ENCODE results near the gene CACNA2D3. TPM values are rescaled to one million over a fixed set of nuclear protein-coding genes. Genes with fewer than 3 reads are reported as not detected.

The CACNA2D3 gene
- total and polyA plus RNA-seq, 3 experiments from 2014 or later = not detected

GRCh38 chr3:54591157-54591556 lies 468.8 kb downstream of the CACNA2D3 start:
- H3K4me1 ChIP-seq (ENCODE audit: insufficient read depth, low read length) = no peaks in the 10 kb centered on the region
- H3K4me3 Mint-ChIP-seq = no peak overlapping the region
- H3K27ac ChIP-seq (ENCODE audit: low read depth, low read length) = no peak overlapping the region
- H3K27me3 Mint-ChIP-seq = no peaks in the 10 kb centered on the region
- DNase-seq = no peak
- CTCF ChIA-PET = no interaction called here
- POLR2A ChIA-PET = no interaction called here
- H3K4me3 ChIP-seq (ENCODE audit: low read length) = no peak overlapping the region
- peaks cover 0 to 6% (median 1%) of the 10 kb centered on the region in 5 donors for H3K9me3 Mint-ChIP-seq
- no peaks in the 10 kb centered on the region for H3K4me1 Mint-ChIP-seq
- H3K9me3 ChIP-seq (ENCODE audit: low read length) = no peaks in the 10 kb centered on the region
- H3K36me3 Mint-ChIP-seq = no peaks in the 10 kb centered on the region
- no peaks in the 10 kb centered on the region for H3K27me3 ChIP-seq (ENCODE audit: insufficient read depth, low read length, poor library complexity, severe bottlenecking)
- H3K36me3 ChIP-seq (ENCODE audit: insufficient read depth, low read length) = no peaks in the 10 kb centered on the region
- no peak overlapping the region for H3K27ac Mint-ChIP-seq

GRCh38 chr3:54593653-54594052 lies 471.3 kb downstream of the CACNA2D3 start:
- no peak overlapping the region for H3K4me3 ChIP-seq (ENCODE audit: low read length)
- no peak overlapping the region for H3K27ac Mint-ChIP-seq
- no peak for DNase-seq
- H3K27me3 Mint-ChIP-seq = no peaks in the 10 kb centered on the region
- CTCF ChIA-PET = no interaction called here
- POLR2A ChIA-PET = no interaction called here
- H3K9me3 Mint-ChIP-seq = peaks cover 0 to 6% (median 1%) of the 10 kb centered on the region in 5 donors
- no peaks in the 10 kb centered on the region for H3K9me3 ChIP-seq (ENCODE audit: low read length)
- H3K27me3 ChIP-seq (ENCODE audit: insufficient read depth, low read length, poor library complexity, severe bottlenecking) = no peaks in the 10 kb centered on the region
- no peak overlapping the region for H3K27ac ChIP-seq (ENCODE audit: low read depth, low read length)
- H3K4me1 Mint-ChIP-seq = no peaks in the 10 kb centered on the region
- H3K36me3 Mint-ChIP-seq = no peaks in the 10 kb centered on the region
- H3K4me1 ChIP-seq (ENCODE audit: insufficient read depth, low read length) = no peaks in the 10 kb centered on the region
- H3K4me3 Mint-ChIP-seq = no peak overlapping the region
- no peaks in the 10 kb centered on the region for H3K36me3 ChIP-seq (ENCODE audit: insufficient read depth, low read length)

GRCh38 chr3:54596087-54596486 lies 473.7 kb downstream of the CACNA2D3 start:
- H3K4me1 ChIP-seq (ENCODE audit: insufficient read depth, low read length) = no peaks in the 10 kb centered on the region
- ChIA-PET CTCF (no interaction called here), POLR2A (no interaction called here)
- H3K27me3 ChIP-seq (ENCODE audit: insufficient read depth, low read length, poor library complexity, severe bottlenecking) = no peaks in the 10 kb centered on the region
- H3K27ac ChIP-seq (ENCODE audit: low read depth, low read length) = no peak overlapping the region
- no peak for DNase-seq
- H3K4me3 ChIP-seq (ENCODE audit: low read length) = no peak overlapping the region
- H3K9me3 ChIP-seq (ENCODE audit: low read length) = no peaks in the 10 kb centered on the region
- Mint-ChIP-seq H3K27me3 (no peaks in the 10 kb centered on the region), H3K27ac (no peak overlapping the region), H3K36me3 (no peaks in the 10 kb centered on the region), H3K4me1 (no peaks in the 10 kb centered on the region), H3K9me3 (no peaks in the 10 kb centered on the region), H3K4me3 (no peak overlapping the region)
- H3K36me3 ChIP-seq (ENCODE audit: insufficient read depth, low read length) = no peaks in the 10 kb centered on the region

- ChIA-PET CTCF (no interaction called here), POLR2A (no interaction called here)
- H3K9me3 ChIP-seq (ENCODE audit: low read length) = no peaks in the 10 kb centered on the region
- no peak overlapping the region for H3K27ac ChIP-seq (ENCODE audit: low read depth, low read length)
- Mint-ChIP-seq H3K9me3 (peaks cover 0 to 5% (median 0%) of the 10 kb centered on the region in 5 donors), H3K27ac (no peak overlapping the region), H3K4me1 (no peaks in the 10 kb centered on the region), H3K4me3 (no peak overlapping the region), H3K27me3 (no peaks in the 10 kb centered on the region), H3K36me3 (no peaks in the 10 kb centered on the region)
- H3K4me1 ChIP-seq (ENCODE audit: insufficient read depth, low read length) = no peaks in the 10 kb centered on the region
- H3K27me3 ChIP-seq (ENCODE audit: insufficient read depth, low read length, poor library complexity, severe bottlenecking) = no peaks in the 10 kb centered on the region
- H3K36me3 ChIP-seq (ENCODE audit: insufficient read depth, low read length) = no peaks in the 10 kb centered on the region
- no peak for DNase-seq
- no peak overlapping the region for H3K4me3 ChIP-seq (ENCODE audit: low read length)
Measured at GRCh38 chr3:54599716-54600115, 477.4 kb downstream of the CACNA2D3 start.

GRCh38 chr3:54600441-54601204 lies 478.3 kb downstream of the CACNA2D3 start:
- Mint-ChIP-seq H3K4me3 (no peak overlapping the region), H3K27me3 (no peaks in the 10 kb centered on the region), H3K27ac (no peak overlapping the region), H3K36me3 (no peaks in the 10 kb centered on the region), H3K4me1 (no peaks in the 10 kb centered on the region), H3K9me3 (peaks cover 0 to 5% (median 0%) of the 10 kb centered on the region in 5 donors)
- Histone ChIP-seq H3K27me3 (ENCODE audit: insufficient read depth, low read length, poor library complexity, severe bottlenecking) (no peaks in the 10 kb centered on the region), H3K27ac (ENCODE audit: low read depth, low read length) (no peak overlapping the region), H3K4me1 (ENCODE audit: insufficient read depth, low read length) (no peaks in the 10 kb centered on the region), H3K4me3 (ENCODE audit: low read length) (no peak overlapping the region), H3K9me3 (ENCODE audit: low read length) (no peaks in the 10 kb centered on the region), H3K36me3 (ENCODE audit: insufficient read depth, low read length) (no peaks in the 10 kb centered on the region)
- no peak for DNase-seq
- ChIA-PET CTCF (no interaction called here), POLR2A (no interaction called here)

- H3K4me1 Mint-ChIP-seq = no peaks in the 10 kb centered on the region
- Histone ChIP-seq H3K36me3 (ENCODE audit: insufficient read depth, low read length) (no peaks in the 10 kb centered on the region), H3K9me3 (ENCODE audit: low read length) (no peaks in the 10 kb centered on the region), H3K4me3 (ENCODE audit: low read length) (no peak overlapping the region), H3K27ac (ENCODE audit: low read depth, low read length) (no peak overlapping the region), H3K4me1 (ENCODE audit: insufficient read depth, low read length) (no peaks in the 10 kb centered on the region), H3K27me3 (ENCODE audit: insufficient read depth, low read length, poor library complexity, severe bottlenecking) (no peaks in the 10 kb centered on the region)
- no peaks in the 10 kb centered on the region for H3K36me3 Mint-ChIP-seq
- H3K27me3 Mint-ChIP-seq = peaks cover 0 to 4% of the 10 kb centered on the region in 2 donors
- no peak for DNase-seq
- CTCF ChIA-PET = no interaction called here
- POLR2A ChIA-PET = no interaction called here
- no peak overlapping the region for H3K27ac Mint-ChIP-seq
- H3K9me3 Mint-ChIP-seq = peaks cover 0 to 9% (median 5%) of the 10 kb centered on the region in 5 donors
- H3K4me3 Mint-ChIP-seq = no peak overlapping the region
Measured at GRCh38 chr3:54604495-54604894, 482.1 kb downstream of the CACNA2D3 start.

GRCh38 chr3:54608041-54608440 lies 485.7 kb downstream of the CACNA2D3 start:
- no peak for DNase-seq
- H3K4me3 ChIP-seq (ENCODE audit: low read length) = no peak overlapping the region
- H3K27me3 ChIP-seq (ENCODE audit: insufficient read depth, low read length, poor library complexity, severe bottlenecking) = no peaks in the 10 kb centered on the region
- no peak overlapping the region for H3K4me3 Mint-ChIP-seq
- ChIA-PET CTCF (no interaction called here), POLR2A (no interaction called here)
- no peaks in the 10 kb centered on the region for H3K36me3 ChIP-seq (ENCODE audit: insufficient read depth, low read length)
- no peaks in the 10 kb centered on the region for H3K4me1 ChIP-seq (ENCODE audit: insufficient read depth, low read length)
- no peaks in the 10 kb centered on the region for H3K9me3 ChIP-seq (ENCODE audit: low read length)
- H3K27ac ChIP-seq (ENCODE audit: low read depth, low read length) = no peak overlapping the region
- peaks cover 0 to 4% of the 10 kb centered on the region in 2 donors for H3K27me3 Mint-ChIP-seq
- H3K27ac Mint-ChIP-seq = no peak overlapping the region
- peaks cover 2 to 10% (median 6%) of the 10 kb centered on the region in 5 donors for H3K9me3 Mint-ChIP-seq
- H3K36me3 Mint-ChIP-seq = no peaks in the 10 kb centered on the region
- no peaks in the 10 kb centered on the region for H3K4me1 Mint-ChIP-seq

GRCh38 chr3:54619053-54619452 lies 496.7 kb downstream of the CACNA2D3 start:
- Mint-ChIP-seq H3K27ac (no peak overlapping the region), H3K36me3 (no peaks in the 10 kb centered on the region), H3K9me3 (peaks cover 0 to 5% (median 2%) of the 10 kb centered on the region in 5 donors), H3K27me3 (no peaks in the 10 kb centered on the region), H3K4me3 (no peak overlapping the region), H3K4me1 (no peaks in the 10 kb centered on the region)
- ChIA-PET POLR2A (no interaction called here), CTCF (no interaction called here)
- no peak for DNase-seq
- H3K36me3 ChIP-seq (ENCODE audit: insufficient read depth, low read length) = no peaks in the 10 kb centered on the region
- H3K4me3 ChIP-seq (ENCODE audit: low read length) = no peak overlapping the region
- no peaks in the 10 kb centered on the region for H3K9me3 ChIP-seq (ENCODE audit: low read length)
- no peaks in the 10 kb centered on the region for H3K27me3 ChIP-seq (ENCODE audit: insufficient read depth, low read length, poor library complexity, severe bottlenecking)
- no peaks in the 10 kb centered on the region for H3K4me1 ChIP-seq (ENCODE audit: insufficient read depth, low read length)
- no peak overlapping the region for H3K27ac ChIP-seq (ENCODE audit: low read depth, low read length)

Data from CD8-positive, alpha-beta memory T cell (primary cell).